NCI-H345 treated with DMSO at 0.1 percent for 48 hours (cell line): ENCODE data around the gene MOB3A.

Experiments used
- DNase-seq: peaks from one replicate; lab custom pipeline; 2025; ENCODE audit not compliant: unreplicated experiment; lab: John Stamatoyannopoulos, UW

MOB3A gene

DNA sequence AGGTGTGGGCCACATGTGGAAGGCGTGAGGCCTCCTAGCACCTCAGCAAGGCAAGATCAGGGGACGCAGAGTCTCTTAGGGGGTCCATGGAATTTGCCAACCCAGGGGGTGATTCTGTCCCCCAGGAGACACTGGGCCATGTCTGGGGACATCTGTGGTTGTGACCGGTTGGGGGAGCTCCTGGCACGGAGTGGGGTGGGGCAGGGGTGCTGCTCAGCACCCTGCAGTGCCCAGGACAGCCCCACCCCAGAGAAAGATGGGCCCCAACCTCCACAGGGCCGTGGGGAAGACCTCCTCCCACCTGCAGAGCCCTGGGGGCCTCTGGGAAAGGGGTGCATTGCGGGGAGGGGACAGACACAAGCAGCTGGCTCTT, 49.1 kb downstream of the MOB3A start:
- no peak for DNase-seq

DNA sequence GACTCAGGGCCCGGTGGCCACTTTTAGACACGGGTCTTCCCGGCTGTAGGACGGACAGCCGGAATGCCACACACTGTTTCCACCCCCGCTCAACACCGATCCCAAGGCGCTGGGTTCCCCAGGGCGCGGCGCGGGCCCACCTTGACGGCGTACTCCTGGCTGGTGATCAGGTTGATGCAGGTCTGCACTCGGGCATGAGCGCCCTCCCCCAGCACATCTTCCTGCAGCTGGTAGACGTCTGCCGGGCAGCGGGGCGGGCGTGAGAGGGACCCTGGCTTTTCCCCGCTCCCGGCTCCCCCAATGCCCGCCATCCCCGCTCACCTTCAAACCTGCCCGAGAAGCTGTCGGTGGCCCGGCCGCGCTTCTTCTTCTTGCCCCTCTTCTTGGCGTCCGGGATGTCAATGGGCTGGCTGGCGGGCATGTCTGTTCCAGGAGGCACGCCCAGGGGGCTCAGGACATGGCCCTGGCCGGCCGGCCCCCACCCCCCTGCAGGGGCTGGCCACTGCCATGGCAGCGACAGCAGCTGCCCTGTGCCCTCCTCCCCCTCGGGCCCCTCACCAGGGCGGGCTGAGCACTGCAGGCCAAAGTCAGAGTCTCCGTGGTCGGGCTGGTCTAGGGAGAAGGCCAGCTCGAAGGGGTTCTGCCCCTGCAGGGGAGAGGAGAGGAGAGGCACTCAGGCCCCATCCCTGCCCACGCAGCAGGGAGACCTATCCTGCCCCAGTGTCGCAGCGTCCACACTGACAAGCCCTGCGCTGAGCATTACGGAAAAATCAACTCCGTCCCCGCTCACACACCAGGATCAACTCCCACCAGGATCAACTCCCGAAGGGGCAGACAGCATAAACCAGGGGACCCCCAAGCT, 49.8 kb downstream of the MOB3A start:
- no peak for DNase-seq

DNA sequence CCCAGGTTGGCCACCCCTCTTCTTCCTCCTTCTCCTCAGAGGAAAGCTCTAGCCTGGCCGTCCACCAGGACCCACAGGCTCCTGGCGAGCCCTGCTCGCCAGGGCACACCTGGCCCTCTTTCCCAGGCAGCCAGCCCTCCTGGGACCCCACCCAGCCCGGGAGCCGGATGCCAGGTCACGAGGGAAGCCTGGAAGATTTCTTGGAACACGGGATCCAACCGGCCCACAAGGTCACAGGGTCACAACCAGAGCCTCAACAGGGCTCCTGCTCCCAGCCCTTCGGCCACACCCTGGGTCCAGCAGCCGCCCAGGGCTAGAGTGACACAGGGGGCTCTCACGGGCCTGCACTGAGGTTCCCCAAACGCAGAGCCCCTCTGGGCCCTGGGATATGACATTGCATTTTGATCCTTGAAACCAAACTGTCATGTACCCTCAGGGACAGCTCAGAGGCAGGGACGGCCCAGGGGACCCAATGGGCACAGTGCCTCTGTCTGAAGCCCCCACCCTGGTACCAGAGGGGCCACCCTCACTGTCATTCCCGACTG, 50.6 kb downstream of the MOB3A start:
- no peak for DNase-seq

DNA sequence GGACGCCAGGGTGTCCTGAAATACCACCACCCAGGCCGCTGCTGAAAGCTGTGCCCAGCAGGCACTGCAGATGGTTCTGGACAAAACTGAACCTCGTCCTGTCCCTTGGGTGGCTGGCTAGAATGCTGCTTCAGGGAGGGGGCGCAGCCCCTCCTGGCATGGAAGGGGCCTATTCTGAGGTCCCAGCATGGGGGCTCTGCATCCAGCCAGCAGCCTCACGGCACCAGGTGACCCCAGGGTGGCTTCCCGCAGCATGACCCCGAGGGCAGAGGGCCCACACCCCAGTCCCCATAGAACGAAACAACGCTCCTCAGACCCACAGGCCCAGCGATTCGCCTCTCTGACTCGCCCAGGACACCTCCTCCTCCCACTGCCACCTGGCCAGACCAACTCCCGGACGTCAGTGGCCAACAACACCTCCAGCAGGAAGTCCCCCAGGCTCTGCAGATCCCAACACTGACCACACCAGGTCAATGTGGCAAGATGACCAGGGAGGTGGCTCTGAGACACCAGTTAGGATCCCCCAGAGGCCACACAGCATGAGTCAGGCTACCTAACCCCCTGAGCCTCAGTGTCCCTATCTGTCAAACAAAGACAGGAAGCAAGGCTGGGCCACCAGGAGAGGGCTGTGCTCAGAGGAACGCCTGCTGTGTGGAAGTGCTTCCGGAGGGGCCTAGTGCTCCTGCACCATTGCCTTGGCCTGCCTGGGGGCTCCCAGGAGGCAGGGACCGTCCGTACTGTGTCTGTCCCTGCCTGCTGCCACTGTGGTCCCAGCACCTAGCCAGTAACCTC, 51.2 kb downstream of the MOB3A start:
- no peak for DNase-seq

DNA sequence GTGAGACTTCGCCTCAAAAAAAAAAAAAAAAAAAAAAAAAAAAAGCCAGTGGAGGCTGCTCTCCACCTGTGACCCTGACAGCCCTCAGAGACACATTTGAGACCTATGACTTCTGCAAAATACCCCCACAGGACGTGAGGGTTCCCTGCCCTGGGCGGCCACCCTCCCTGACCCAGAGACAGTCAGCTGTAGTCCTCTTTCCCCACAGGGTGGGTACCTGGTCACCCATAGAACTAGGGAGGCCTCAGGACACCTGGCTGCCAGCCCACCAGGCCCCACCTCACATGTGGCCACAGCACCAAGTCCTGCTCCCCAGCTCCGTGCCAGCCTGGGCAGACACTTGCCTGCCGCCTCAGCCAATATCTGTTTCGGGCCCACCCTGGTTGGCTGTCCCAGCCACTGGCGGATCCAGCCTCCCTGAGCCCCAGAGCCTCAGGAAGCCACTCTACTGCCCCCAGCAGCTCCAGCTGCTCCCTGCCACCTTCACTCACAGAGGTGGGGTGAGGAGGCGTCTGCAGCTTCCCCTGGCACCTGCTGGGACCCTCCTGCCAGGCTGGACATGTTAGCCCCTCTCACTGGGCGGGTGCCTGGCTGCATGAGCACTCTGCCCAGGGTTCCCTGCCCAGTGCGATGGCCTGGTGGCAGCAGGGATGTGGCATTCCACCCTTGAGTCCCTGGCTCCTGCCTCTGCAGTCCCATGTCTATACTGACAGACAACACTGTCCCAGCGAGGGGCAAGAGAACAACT, 52.0 kb downstream of the MOB3A start:
- DNase-seq: no peak

DNA sequence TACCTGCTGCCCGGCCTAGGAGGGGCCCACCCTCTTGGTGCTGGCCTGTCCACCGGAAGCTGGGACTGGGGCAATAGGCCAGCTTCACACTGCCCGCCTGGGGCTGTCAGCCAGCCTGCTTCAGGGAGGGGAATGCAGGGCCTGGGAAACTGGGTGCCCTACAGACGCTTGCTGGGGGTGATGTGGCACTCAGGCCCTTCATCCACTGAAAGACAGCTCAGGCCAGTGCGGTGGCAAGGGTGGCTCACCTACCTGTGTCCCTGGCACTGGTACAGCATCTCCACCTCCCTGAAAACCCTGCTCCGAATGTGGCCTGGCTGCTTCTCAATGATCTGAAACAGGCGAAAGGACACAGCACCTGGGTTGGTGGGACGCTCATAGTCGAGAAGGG, 52.9 kb downstream of the MOB3A start:
- DNase-seq: no peak

DNA sequence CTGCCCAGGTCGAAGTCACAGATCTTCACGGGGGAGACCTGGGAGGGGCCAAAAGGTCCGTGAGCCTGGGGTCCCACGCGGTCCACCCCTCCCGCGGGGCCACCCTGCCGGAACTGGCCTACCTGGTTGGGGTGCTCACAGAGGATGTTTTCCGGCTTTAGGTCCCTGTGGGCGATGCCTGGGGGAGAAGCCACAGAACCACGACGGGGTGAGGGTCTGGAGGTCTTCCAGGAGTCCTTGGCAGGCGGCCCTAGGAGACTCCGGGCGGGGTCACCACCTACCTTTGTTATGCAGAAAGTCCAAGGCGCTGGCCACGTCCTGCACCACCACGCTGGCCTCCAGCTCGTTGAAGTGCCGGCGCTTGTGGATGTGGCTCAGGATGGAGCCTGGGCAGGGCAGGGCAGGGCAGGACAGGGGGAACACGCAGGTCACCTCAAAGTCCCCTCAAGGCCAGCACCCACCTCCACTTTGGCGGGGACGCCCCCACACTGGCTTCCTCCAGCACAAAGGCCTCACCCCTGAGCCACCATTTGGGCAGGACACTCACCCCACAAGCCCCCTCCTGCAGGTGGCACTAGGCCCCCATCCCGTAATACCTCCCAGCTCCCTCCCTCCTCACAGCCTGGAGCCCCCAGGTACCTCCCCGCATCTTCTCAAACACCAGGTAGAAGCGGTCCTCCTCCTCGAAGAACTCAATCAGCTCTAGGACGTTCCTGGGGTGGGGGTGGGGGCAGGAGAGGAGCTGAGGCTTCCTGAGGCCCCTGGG, 53.5 kb downstream of the MOB3A start:
- no peak for DNase-seq

DNA sequence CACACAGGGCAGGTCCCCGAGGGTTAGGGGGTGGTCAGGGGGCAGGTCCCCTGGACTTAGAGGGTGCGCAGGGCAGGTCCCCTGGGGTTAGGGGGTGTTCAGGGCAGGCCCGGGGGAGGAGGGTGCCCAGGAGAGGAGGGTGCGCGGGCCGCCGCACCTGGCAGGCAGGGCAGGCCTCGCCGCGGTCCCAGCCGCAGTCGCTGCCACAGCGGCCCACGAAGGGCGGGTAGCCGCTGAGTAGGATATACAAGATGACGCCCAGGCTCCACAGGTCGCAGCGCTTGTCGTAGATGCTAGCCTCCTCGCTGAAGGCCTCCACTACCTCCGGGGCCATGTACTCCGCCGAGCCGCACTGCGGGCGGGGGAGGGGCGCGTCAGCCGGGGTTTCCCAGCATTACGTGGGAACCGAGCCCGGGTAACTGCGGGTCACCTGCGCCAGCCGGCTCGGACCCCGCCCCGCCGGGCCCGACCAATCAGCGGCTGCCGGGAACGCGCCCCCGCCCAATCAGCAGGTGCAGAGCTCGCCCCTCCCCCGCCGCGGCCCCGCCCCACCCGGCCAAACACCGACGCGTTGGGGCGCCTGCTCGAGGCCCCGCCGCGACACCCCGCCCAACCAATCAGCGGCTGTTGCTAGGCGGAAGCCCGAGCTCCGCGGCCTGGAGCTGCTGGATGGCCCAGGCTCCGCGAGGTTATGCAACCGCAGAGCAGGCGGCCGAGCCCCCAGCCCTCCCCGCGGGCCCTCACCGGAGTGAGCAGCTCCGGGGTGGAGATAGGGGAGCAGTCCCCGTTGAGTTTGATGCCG, 54.2 kb downstream of the MOB3A start:
- peak; percentile 89 for DNase-seq

DNA sequence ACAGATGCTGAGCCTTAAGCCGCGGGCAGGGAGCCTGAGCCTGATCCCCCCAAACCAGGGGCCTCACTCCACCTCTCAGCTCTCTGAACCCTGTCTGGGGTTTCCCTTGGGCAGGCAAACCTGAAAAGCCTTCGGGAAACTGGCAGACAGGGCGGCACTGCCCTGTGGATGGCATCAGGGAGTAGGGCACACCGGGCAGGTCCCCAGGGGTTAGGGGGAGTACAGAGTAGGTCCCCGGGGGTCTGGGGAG, 54.8 kb downstream of the MOB3A start:
- no peak for DNase-seq

DNA sequence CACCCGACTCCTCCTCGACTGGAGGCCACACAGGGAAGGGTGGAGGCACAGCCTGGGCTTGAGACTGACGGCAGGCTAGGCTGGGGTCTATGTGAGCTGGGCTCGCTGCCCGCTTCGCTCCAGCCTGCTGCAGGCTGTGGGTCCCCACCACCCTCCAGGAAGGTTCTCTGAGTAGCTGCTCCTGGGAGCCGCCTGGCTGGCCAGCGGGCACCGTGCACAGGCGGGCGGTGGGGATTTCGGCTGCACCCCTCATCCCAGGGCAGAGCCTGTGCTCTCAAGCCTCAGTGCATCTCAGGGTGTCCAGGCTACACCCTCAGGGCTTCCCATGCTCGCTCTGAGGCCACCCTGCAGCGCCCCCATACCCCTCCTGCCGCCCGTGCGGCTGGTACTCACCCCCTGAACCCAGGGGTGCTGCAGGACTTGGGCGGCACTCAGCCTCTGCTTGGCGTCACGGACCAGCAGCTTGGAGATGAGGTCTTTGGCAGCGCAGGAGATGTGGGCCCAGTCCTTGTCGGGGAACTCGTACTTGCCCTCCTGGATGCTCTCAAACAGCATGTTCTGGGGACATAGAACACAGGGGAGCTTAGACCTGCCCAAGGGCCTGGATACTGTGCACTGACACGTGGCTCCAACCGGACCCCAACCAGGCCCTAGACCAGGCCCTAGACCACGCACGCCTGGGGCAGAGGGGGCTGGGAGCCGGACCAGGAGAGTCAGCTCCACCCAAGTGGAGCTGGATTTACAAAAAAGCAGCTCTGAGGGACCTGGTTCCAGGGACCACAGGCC, 55.3 kb downstream of the MOB3A start:
- no peak for DNase-seq

DNA sequence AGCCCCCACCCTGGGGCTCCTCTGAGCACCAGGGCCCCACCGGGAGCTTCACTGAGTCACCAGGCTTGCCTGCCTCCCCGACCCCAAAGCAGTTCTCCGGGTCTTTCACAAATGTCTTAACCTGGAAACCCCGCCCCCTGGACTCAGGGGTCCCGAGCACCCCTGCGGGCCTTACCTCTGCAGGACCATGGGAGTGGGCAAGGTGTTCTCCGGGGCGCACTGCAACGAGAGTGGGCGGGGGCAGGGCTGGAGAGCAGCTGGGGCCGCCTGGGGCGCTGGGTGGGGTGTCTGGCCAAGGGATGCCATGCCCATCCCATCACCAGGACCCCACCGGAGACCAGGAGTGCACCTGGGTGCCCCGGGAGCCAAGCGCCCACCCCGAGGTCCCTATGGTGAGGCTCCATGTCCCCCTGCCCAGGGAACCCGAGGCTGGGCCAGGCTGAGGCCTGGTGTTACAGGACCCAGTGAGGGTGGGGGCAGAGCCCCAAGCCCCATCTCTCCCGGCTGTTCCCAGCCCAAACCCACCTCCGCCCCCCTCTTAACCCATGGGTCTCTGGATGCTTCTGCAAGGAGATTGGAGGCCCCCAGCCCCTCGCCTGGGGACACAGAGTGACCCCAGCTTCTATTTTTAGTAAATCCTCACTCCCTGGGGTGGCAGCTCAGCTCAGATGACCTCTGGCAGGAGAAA, 56.0 kb downstream of the MOB3A start:
- DNase-seq: no peak

DNA sequence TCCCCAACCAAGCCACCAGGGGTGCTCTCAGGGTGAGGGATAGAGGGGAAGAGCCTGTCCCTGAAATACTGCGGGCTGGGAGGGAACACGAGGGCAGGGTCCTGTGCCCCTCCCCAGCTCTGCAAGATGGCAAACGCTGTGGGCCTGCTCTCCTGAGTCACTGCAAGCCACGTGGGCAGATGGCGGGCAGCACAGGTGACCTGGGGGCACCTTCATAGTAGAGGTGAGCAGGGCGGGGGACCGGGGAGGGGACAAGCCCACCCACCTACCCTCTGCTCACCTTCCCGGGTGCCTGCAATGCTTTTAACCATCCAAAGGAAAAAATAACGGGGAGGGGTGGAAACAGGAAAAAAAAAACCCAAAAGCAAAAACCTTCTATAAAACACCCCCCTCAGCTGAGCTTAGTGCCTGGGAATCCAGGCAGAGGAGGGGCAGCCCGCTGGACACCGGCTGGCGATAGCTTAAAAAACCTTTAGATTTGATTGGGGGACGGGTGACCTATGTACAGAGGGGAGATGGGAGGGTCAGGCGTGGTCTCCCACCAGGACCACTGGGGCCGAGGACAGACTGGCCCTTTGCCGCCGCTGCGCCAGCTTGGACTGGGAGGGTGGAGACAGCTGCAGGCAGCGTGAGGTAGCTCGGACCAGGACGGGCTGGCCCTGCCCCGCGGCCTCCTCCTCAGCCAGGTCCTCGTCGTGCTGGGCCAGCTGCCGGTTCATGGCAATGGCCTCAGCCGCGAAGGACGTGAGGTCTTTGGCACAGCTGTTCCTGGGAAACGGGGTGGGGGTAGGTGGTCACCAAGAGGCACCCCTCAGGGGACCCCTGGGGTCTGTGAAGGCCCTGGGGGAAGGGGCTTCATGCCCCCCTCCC, 56.8 kb downstream of the MOB3A start:
- DNase-seq: no peak

DNA sequence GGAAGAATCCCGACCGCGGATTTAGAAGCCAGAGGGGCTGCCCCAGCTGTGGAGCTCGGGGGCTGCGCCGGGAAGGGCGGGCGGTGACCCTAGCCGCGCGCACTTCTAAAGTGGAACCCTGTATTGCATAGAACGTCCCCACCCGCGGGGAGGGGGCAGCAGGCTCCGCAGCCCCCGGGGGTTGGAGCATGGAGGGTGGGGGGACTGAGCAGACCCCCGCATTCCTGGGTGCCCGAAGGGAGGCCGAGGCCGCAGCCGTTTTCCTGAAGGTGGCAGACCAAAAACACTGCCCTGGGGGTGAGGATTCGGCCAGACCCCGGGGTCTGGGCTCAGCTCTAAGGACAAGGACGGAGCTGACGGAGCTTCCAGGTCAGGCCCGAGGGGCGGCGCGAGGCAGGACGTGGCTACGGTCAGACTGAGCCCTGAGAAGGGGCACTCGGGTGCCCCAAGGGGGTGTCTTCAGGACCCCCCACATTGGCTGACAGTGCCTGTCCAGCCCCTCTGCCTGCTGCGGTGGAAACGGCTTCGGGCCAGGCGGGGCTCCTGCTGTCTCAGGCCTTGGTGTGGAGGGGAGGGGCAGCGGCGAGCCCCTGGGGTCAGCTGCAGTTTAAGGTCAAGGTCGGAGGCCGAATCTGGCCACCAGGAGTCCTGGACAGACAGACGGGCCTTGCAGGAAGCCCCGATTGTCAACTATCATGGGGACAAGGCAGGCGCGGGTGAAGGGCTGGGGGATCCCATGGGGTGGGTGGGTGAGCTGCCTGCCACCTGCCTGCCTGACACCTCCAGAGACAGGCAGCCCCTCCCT, 57.6 kb downstream of the MOB3A start:
- DNase-seq: no peak

DNA sequence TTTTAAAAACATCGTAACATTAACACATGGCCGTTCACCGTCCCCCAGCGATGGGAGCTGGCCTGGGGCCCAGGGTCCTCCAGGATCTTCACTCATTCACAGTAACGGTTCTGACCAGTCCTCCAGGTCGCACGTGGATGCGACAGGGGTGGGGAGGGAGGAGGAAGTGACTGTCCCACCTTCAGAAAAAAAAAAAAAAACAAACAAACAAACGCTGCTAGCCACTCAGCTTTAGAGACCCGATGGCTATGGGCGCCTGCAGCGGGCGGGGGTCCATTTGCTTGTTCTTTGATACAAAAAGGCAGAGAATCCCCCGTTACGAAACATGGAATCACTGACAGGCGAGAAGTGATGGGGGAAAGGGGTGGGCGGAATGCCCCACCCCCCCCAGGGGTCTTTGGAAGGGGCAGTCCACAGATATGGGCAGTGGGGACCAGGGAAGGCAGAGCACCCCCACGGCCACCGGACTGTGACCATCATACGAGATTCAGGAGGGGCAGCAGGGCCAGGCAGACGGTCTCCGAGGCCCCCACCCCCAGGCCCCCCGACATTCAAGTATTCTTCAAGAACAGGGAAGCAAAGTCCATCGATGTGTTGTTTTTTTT, 58.4 kb downstream of the MOB3A start:
- DNase-seq: no peak

DNA sequence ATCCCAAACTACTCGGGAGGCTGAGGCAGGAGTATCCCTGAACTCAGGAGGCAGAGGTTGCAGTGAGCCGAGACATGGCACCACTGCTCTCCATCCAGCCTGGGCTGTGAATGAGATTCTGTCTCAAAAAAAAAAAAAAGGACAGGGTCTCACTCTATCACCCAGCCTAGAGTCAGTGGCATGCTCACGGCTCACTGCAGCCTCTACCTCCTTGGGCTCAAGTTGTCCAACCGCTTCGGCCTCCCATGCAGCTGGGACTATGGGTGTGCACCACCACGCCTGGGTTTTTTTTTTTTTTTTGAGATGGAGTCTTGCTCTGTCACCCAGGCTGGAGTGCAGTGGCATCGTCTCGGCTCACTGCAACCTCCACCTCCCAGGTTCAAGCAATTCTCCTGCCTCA, 59.7 kb downstream of the MOB3A start:
- DNase-seq: no peak

DNA sequence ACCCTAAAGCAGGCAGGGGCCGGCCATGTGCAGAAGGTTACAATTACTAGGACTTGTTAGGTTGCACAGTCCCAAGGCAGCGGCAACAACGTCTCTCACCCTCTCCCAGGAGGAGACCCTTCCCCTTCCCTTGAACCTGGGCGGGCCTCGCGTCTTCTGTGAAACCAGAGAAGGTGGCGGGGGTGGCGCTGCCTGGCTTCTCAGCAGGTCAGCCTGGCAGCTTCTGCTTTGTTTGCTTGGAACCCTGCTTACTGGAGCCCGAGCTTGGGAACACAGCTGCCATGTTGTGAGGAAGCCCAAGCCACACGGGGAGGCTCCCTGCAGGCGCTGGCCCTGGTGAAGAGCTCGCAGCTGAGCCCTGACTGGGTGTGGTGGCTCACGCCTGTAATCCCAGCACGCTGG, 60.5 kb downstream of the MOB3A start:
- no peak for DNase-seq
